ENCODE results near the gene SOX4.

Gene SOX4

GRCh38 chr6:21612067-21612745, 18.7 kb downstream of the SOX4 start:
- Histone ChIP-seq H3K27ac (ENCODE audit: insufficient read depth, low read depth, low read length, poor library complexity, severe bottlenecking) (no peak overlapping the region), H3K4me3 (ENCODE audit: insufficient read depth, low read depth, low read length) (no peak overlapping the region), H3K36me3 (ENCODE audit: control insufficient read depth, insufficient read depth, low read length) (no peaks in the 10 kb centered on the region), H3K4me1 (ENCODE audit: control insufficient read depth, insufficient read depth, low read length) (no peaks in the 10 kb centered on the region), H3K27me3 (ENCODE audit: control insufficient read depth, insufficient read depth, low read length, poor library complexity, severe bottlenecking) (no peaks in the 10 kb centered on the region), H3K9me3 (ENCODE audit: control insufficient read depth, low read length) (no peaks in the 10 kb centered on the region)
- 93 to 94% methylated on average over 5 to 6 of the region's 6 CpGs for WGBS, 2 experiments

- H3K36me3 ChIP-seq (ENCODE audit: control insufficient read depth, insufficient read depth, low read length): no peaks in the 10 kb centered on the region
- no peaks in the 10 kb centered on the region for H3K9me3 ChIP-seq (ENCODE audit: control insufficient read depth, low read length)
- H3K27ac ChIP-seq (ENCODE audit: insufficient read depth, low read depth, low read length, poor library complexity, severe bottlenecking): no peak overlapping the region
- 91 to 93% methylated on average over 2 of the region's 2 CpGs for WGBS, 2 experiments
- no peaks in the 10 kb centered on the region for H3K4me1 ChIP-seq (ENCODE audit: control insufficient read depth, insufficient read depth, low read length)
- H3K4me3 ChIP-seq (ENCODE audit: insufficient read depth, low read depth, low read length): no peak overlapping the region
- H3K27me3 ChIP-seq (ENCODE audit: control insufficient read depth, insufficient read depth, low read length, poor library complexity, severe bottlenecking): no peaks in the 10 kb centered on the region
These were observed 20.3 kb downstream of the SOX4 start for GRCh38 chr6:21613809-21614208.

GRCh38 chr6:21614226-21614625, 20.7 kb downstream of the SOX4 start:
- Histone ChIP-seq H3K27me3 (ENCODE audit: control insufficient read depth, insufficient read depth, low read length, poor library complexity, severe bottlenecking) (no peaks in the 10 kb centered on the region), H3K4me3 (ENCODE audit: insufficient read depth, low read depth, low read length) (no peak overlapping the region), H3K4me1 (ENCODE audit: control insufficient read depth, insufficient read depth, low read length) (no peaks in the 10 kb centered on the region), H3K9me3 (ENCODE audit: control insufficient read depth, low read length) (no peaks in the 10 kb centered on the region), H3K36me3 (ENCODE audit: control insufficient read depth, insufficient read depth, low read length) (no peaks in the 10 kb centered on the region), H3K27ac (ENCODE audit: insufficient read depth, low read depth, low read length, poor library complexity, severe bottlenecking) (no peak overlapping the region)
- 91 to 93% methylated on average over 4 of the region's 4 CpGs for WGBS, 2 experiments

GRCh38 chr6:21615504-21615903, 22.0 kb downstream of the SOX4 start:
- H3K27me3 ChIP-seq (ENCODE audit: control insufficient read depth, insufficient read depth, low read length, poor library complexity, severe bottlenecking): no peaks in the 10 kb centered on the region
- no peaks in the 10 kb centered on the region for H3K9me3 ChIP-seq (ENCODE audit: control insufficient read depth, low read length)
- no peaks in the 10 kb centered on the region for H3K36me3 ChIP-seq (ENCODE audit: control insufficient read depth, insufficient read depth, low read length)
- WGBS, 2 experiments: 81 to 90% methylated on average over 3 of the region's 3 CpGs
- no peak overlapping the region for H3K4me3 ChIP-seq (ENCODE audit: insufficient read depth, low read depth, low read length)
- no peaks in the 10 kb centered on the region for H3K4me1 ChIP-seq (ENCODE audit: control insufficient read depth, insufficient read depth, low read length)
- no peak overlapping the region for H3K27ac ChIP-seq (ENCODE audit: insufficient read depth, low read depth, low read length, poor library complexity, severe bottlenecking)

- Histone ChIP-seq H3K36me3 (ENCODE audit: control insufficient read depth, insufficient read depth, low read length) (no peaks in the 10 kb centered on the region), H3K27ac (ENCODE audit: insufficient read depth, low read depth, low read length, poor library complexity, severe bottlenecking) (no peak overlapping the region), H3K9me3 (ENCODE audit: control insufficient read depth, low read length) (no peaks in the 10 kb centered on the region), H3K27me3 (ENCODE audit: control insufficient read depth, insufficient read depth, low read length, poor library complexity, severe bottlenecking) (no peaks in the 10 kb centered on the region), H3K4me1 (ENCODE audit: control insufficient read depth, insufficient read depth, low read length) (no peaks in the 10 kb centered on the region), H3K4me3 (ENCODE audit: insufficient read depth, low read depth, low read length) (no peak overlapping the region)
- WGBS, 2 experiments: 79 to 86% methylated on average over 5 of the region's 5 CpGs
These were observed 22.5 kb downstream of the SOX4 start for GRCh38 chr6:21616005-21616404.

DNA sequence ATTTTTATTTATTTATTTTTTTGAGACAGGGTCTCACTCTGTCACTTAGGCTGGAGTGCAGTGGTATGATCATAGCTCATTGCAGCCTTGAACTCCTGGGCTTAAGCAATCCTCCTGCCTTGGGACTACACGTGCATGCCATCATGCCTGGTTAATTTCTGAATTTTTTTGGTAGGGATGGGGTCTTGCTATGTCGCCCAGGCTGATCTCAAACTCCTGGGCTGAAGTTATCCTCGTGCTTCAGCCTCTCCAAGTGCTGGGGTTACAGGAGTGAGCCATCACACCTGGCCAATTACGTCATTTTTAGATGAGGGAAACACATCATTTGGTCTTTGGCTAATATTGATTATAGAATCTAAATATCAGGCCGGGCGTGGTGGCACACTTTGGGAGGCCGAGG, 32.1 kb downstream of the SOX4 start:
- H3K4me1 ChIP-seq (ENCODE audit: control insufficient read depth, insufficient read depth, low read length): no peaks in the 10 kb centered on the region
- H3K4me3 ChIP-seq (ENCODE audit: insufficient read depth, low read depth, low read length): no peak overlapping the region
- no peak overlapping the region for H3K27ac ChIP-seq (ENCODE audit: insufficient read depth, low read depth, low read length, poor library complexity, severe bottlenecking)
- no peaks in the 10 kb centered on the region for H3K27me3 ChIP-seq (ENCODE audit: control insufficient read depth, insufficient read depth, low read length, poor library complexity, severe bottlenecking)
- no peaks in the 10 kb centered on the region for H3K9me3 ChIP-seq (ENCODE audit: control insufficient read depth, low read length)
- WGBS, 2 experiments: 79 to 83% methylated on average over 7 of the region's 7 CpGs
- H3K36me3 ChIP-seq (ENCODE audit: control insufficient read depth, insufficient read depth, low read length): no peaks in the 10 kb centered on the region

DNA sequence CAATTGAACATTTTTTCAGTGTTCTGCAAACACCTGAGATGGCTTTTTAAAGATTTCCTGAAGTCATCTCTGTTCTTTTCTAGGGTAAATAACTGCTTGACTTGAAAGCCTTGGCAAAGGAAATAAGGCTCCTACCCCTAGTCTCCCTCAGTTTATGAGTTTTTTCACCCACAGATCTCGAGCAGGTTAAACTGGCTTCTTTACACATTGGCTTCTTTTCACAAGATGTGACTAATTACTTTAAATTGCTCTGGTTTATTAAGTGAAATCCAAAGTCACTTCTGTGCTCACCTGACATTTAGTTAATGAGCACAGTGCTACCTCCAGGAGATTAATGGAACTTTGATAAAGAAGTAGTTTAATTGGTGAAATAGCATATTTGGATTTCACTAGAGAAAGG, 33.2 kb downstream of the SOX4 start:
- 90 to 100% methylated on average over 1 of the region's 1 CpG for WGBS, 2 experiments
- Histone ChIP-seq H3K9me3 (ENCODE audit: control insufficient read depth, low read length) (no peaks in the 10 kb centered on the region), H3K4me3 (ENCODE audit: insufficient read depth, low read depth, low read length) (no peak overlapping the region), H3K27ac (ENCODE audit: insufficient read depth, low read depth, low read length, poor library complexity, severe bottlenecking) (no peak overlapping the region), H3K4me1 (ENCODE audit: control insufficient read depth, insufficient read depth, low read length) (no peaks in the 10 kb centered on the region), H3K27me3 (ENCODE audit: control insufficient read depth, insufficient read depth, low read length, poor library complexity, severe bottlenecking) (no peaks in the 10 kb centered on the region), H3K36me3 (ENCODE audit: control insufficient read depth, insufficient read depth, low read length) (no peaks in the 10 kb centered on the region)

DNA sequence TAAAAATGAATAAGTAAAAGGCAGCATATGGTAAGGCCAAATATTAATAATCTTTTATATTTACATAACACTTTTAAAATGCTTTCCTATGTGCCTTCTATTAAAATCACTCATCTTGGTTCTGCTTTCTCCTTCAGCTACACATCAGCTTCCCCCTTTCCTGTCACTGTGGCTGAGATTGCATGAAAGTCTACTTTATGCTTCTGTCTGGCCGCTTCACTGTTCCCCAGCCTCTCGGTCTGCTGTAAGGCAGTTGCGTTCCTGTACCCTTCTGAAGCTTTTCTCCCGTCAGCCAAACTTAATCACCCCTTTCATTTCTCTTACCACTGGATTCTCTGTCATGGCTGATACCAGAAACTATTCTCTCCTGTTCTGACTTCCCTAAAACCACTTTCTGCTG, 34.6 kb downstream of the SOX4 start:
- Histone ChIP-seq H3K27ac (ENCODE audit: insufficient read depth, low read depth, low read length, poor library complexity, severe bottlenecking) (no peak overlapping the region), H3K36me3 (ENCODE audit: control insufficient read depth, insufficient read depth, low read length) (no peaks in the 10 kb centered on the region), H3K9me3 (ENCODE audit: control insufficient read depth, low read length) (no peaks in the 10 kb centered on the region), H3K4me1 (ENCODE audit: control insufficient read depth, insufficient read depth, low read length) (no peaks in the 10 kb centered on the region), H3K4me3 (ENCODE audit: insufficient read depth, low read depth, low read length) (no peak overlapping the region), H3K27me3 (ENCODE audit: control insufficient read depth, insufficient read depth, low read length, poor library complexity, severe bottlenecking) (no peaks in the 10 kb centered on the region)
- 93 to 96% methylated on average over 4 of the region's 4 CpGs for WGBS, 2 experiments

- Histone ChIP-seq H3K4me3 (ENCODE audit: insufficient read depth, low read depth, low read length) (no peak overlapping the region), H3K4me1 (ENCODE audit: control insufficient read depth, insufficient read depth, low read length) (no peaks in the 10 kb centered on the region), H3K27me3 (ENCODE audit: control insufficient read depth, insufficient read depth, low read length, poor library complexity, severe bottlenecking) (no peaks in the 10 kb centered on the region), H3K27ac (ENCODE audit: insufficient read depth, low read depth, low read length, poor library complexity, severe bottlenecking) (no peak overlapping the region), H3K36me3 (ENCODE audit: control insufficient read depth, insufficient read depth, low read length) (no peaks in the 10 kb centered on the region), H3K9me3 (ENCODE audit: control insufficient read depth, low read length) (no peaks in the 10 kb centered on the region)
- 93 to 96% methylated on average over 7 to 9 of the region's 9 CpGs for whole genome bisulfite sequencing, 2 experiments
These were observed 40.1 kb downstream of the SOX4 start for GRCh38 chr6:21633511-21634109.

GRCh38 chr6:21634582-21634981, 41.0 kb downstream of the SOX4 start:
- no peaks in the 10 kb centered on the region for H3K36me3 ChIP-seq (ENCODE audit: control insufficient read depth, insufficient read depth, low read length)
- WGBS, 2 experiments: 92 to 95% methylated on average over 4 of the region's 4 CpGs
- no peak overlapping the region for H3K27ac ChIP-seq (ENCODE audit: insufficient read depth, low read depth, low read length, poor library complexity, severe bottlenecking)
- H3K9me3 ChIP-seq (ENCODE audit: control insufficient read depth, low read length): no peaks in the 10 kb centered on the region
- no peaks in the 10 kb centered on the region for H3K4me1 ChIP-seq (ENCODE audit: control insufficient read depth, insufficient read depth, low read length)
- no peak overlapping the region for H3K4me3 ChIP-seq (ENCODE audit: insufficient read depth, low read depth, low read length)
- no peaks in the 10 kb centered on the region for H3K27me3 ChIP-seq (ENCODE audit: control insufficient read depth, insufficient read depth, low read length, poor library complexity, severe bottlenecking)

All from ectodermal cell (in vitro differentiated cells).